ENCODE data around the gene CEACAM1.

GRCh38 chr19:42532891-42533290, 4.6 kb upstream of the CEACAM1 start:
- TF ChIP-seq CTCF (conservative IDR thresholded peaks at IDR 0.05; ENCODE audit: low read depth, low read length) (no peak), EZH2 (IDR thresholded peaks at IDR 0.05; ENCODE audit: low read length, unreplicated experiment) (no peak)
